Hepatocyte (in vitro differentiated cells): ENCODE data around the gene CSF1R. TPM values are rescaled to one million over a fixed set of nuclear protein-coding genes. Genes with fewer than 3 reads are reported as not detected.

Source experiments
- DNase-seq: peaks from one replicate; pipeline ENCODE4 v3.0.0-alpha.2; 2016; ENCODE audit warnings: low spot score
- H2AFZ ChIP-seq: fragments of 200-600 bp; sonication (generic); 2 replicates; pipeline ENCODE4 v1.6.0; 2016; ENCODE audit warnings: antibody characterized with exemption, mild to moderate bottlenecking
- H3K27ac ChIP-seq: fragments of 200-600 bp; sonication (generic); 2 replicates; pipeline ENCODE4 v1.5.1; 2016; ENCODE audit warnings: mild to moderate bottlenecking
- H3K27me3 ChIP-seq: fragments of 200-600 bp; sonication (generic); 2 replicates; pipeline ENCODE4 v1.6.1; 2016
- H3K36me3 ChIP-seq: fragments of 200-600 bp; sonication (generic); replicated peaks from 2 replicates; pipeline ENCODE4 v1.5.1; 2016; ENCODE audit warnings: low read depth; ENCODE audit not compliant: insufficient read depth
- H3K4me1 ChIP-seq: fragments of 200-600 bp; sonication (generic); 2 replicates; pipeline ENCODE4 v1.5.1; 2016; ENCODE audit warnings: mild to moderate bottlenecking, moderate library complexity; ENCODE audit not compliant: insufficient read depth
- H3K4me2 ChIP-seq: fragments of 200-600 bp; sonication (generic); 2 replicates; pipeline ENCODE4 v1.6.0; 2016
- H3K4me3 ChIP-seq: fragments of 200-600 bp; sonication (generic); 2 replicates; pipeline ENCODE4 v1.5.1; 2016; ENCODE audit warnings: mild to moderate bottlenecking
- H3K79me2 ChIP-seq: fragments of 200-600 bp; sonication (generic); 2 replicates; pipeline ENCODE4 v1.6.0; 2017; ENCODE audit warnings: mild to moderate bottlenecking
- H3K9me2 ChIP-seq: fragments of 200-600 bp; sonication (generic); replicated peaks from 2 replicates; pipeline ENCODE4 v1.6.0; 2017; ENCODE audit warnings: mild to moderate bottlenecking; ENCODE audit not compliant: insufficient read depth
- H3K9me3 ChIP-seq: fragments of 200-600 bp; sonication (generic); 2 replicates; pipeline ENCODE4 v1.5.1; 2016; ENCODE audit warnings: low read depth, mild to moderate bottlenecking
- H4K20me1 ChIP-seq: fragments of 200-600 bp; sonication (generic); 2 replicates; pipeline ENCODE4 v1.6.0; 2016; ENCODE audit warnings: mild to moderate bottlenecking; ENCODE audit not compliant: insufficient read depth, poor library complexity, severe bottlenecking
- EZH2 ChIP-seq: fragments of 200-600 bp; sonication (generic); IDR thresholded peaks from 2 replicates; pipeline ENCODE4 v1.6.1; 2016; ENCODE audit warnings: antibody characterized with exemption, mild to moderate bottlenecking, borderline replicate concordance
- EZH2phosphoT487 ChIP-seq: fragments of 200-600 bp; sonication (generic); IDR thresholded peaks from one replicate; pipeline ENCODE4 v1.6.1; 2018; ENCODE audit warnings: antibody characterized with exemption, mild to moderate bottlenecking, low read depth, moderate library complexity; ENCODE audit not compliant: unreplicated experiment, severe bottlenecking
- WGBS: methylation state at CpG from one replicate; pipeline ENCODE4 v1.1.6; 2016; ENCODE audit warnings: low lambda C conversion rate; ENCODE audit errors: missing lambda C conversion rate; 5-methylcytosine and 5-hydroxymethylcytosine counted together
- polyA plus RNA-seq: library from polyadenylated mRNA; unstranded; fragments of >200 nt; fragmentation: Nextera tagmentation; extraction: Ambion mirVana; gene quantifications from 2 replicates; pipeline ENCODE4 v1.2.1, GENCODE V29; 2016
- total RNA-seq: library from RNA; depleted of rRNA; stranded (reverse); fragments of >200 nt; gene quantifications from 2 replicates; pipeline ENCODE4 v1.2.3, GENCODE V29; 2014
- TF ChIP-seq, protein P1 (sequence below): fragments of 200-600 bp; sonication (generic); IDR thresholded peaks from 2 replicates; pipeline ENCODE4 v1.5.1; 2016; ENCODE audit warnings: antibody characterized with exemption, mild to moderate bottlenecking; ENCODE audit not compliant: poor library complexity

Gene CSF1R
- total and polyA plus RNA-seq, 2 experiments from 2014 or later: 3.6 to 4.7 TPM

DNA sequence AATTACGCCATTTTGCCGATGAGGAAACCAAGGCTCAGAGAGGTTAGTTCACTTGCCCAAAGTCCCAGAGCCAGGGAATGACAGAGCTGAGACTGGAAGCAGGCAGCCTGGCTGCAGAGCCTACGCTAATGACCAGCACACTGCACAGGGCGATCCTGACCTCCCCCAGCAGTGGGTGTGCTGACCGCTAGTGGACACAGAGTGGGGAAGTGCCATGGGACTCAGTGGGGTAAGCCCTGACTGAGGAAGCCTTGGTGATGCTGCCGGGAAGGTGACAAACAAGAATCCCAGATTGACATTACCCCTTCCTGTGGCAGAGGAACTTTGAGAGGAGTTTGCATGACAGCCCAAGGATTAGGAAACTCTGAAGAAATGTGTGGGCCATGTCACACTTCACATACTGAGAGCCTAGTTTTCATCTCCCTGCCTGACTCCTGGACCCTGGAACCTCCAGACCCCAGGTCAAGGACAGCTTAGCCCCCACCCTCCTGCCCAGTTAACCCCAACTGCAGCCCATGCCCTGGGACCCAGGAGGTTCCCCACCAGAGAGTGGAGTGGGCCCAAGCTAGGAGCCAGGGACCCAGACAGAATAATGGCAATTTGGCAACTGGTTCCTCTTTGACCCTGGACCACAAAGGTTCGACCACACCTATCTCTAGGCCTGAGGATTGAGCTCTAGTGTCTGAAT is 19.7 kb upstream of the CSF1R start:
- Histone ChIP-seq H3K9me2 (no peaks in the 10 kb centered on the region), H3K9me3 (no peaks in the 10 kb centered on the region), H3K36me3 (no peaks in the 10 kb centered on the region), H3K4me3 (no peak overlapping the region), H3K27me3 (no peaks in the 10 kb centered on the region), H3K4me2 (no peak overlapping the region), H3K79me2 (no peaks in the 10 kb centered on the region), H3K27ac (peak overlapping the region; percentile 81), H4K20me1 (no peaks in the 10 kb centered on the region), H2AFZ (no peak overlapping the region), H3K4me1 (peaks cover 22% of the 10 kb centered on the region)
- DNase-seq: no peak
- TF ChIP-seq, protein P1, sequence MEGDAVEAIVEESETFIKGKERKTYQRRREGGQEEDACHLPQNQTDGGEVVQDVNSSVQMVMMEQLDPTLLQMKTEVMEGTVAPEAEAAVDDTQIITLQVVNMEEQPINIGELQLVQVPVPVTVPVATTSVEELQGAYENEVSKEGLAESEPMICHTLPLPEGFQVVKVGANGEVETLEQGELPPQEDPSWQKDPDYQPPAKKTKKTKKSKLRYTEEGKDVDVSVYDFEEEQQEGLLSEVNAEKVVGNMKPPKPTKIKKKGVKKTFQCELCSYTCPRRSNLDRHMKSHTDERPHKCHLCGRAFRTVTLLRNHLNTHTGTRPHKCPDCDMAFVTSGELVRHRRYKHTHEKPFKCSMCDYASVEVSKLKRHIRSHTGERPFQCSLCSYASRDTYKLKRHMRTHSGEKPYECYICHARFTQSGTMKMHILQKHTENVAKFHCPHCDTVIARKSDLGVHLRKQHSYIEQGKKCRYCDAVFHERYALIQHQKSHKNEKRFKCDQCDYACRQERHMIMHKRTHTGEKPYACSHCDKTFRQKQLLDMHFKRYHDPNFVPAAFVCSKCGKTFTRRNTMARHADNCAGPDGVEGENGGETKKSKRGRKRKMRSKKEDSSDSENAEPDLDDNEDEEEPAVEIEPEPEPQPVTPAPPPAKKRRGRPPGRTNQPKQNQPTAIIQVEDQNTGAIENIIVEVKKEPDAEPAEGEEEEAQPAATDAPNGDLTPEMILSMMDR: no peak
- TF ChIP-seq EZH2phosphoT487: no peak
- TF ChIP-seq EZH2: no peak
- 93% methylated on average over 7 of the region's 7 CpGs for WGBS

DNA sequence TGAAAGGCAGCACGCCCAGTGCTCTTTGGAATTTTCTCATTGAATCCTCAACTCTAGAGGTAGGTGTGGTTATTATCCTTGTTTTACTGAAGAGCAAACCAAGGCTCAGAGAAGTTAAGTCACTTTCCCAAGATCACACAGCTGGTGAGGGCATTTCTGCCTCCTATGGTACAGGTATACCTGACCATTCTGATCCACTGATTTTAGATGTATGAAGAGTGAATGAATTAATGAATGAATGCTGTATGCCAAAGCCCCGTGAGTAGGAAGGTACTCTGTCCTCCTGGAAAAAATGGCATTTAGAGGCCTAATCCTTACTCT is 18.2 kb upstream of the CSF1R start:
- Histone ChIP-seq H3K4me3 (no peak overlapping the region), H2AFZ (no peak overlapping the region), H3K27ac (no peak overlapping the region), H3K9me3 (no peaks in the 10 kb centered on the region), H3K36me3 (no peaks in the 10 kb centered on the region), H3K4me1 (peaks cover 22% of the 10 kb centered on the region), H3K4me2 (no peak overlapping the region), H3K27me3 (no peaks in the 10 kb centered on the region), H4K20me1 (no peaks in the 10 kb centered on the region), H3K79me2 (no peaks in the 10 kb centered on the region), H3K9me2 (no peaks in the 10 kb centered on the region)
- TF ChIP-seq EZH2phosphoT487 (no peak), EZH2 (no peak)
- TF ChIP-seq, protein P1: no peak
- WGBS: 90% methylated on average over 2 of the region's 2 CpGs
- DNase-seq: no peak

- DNase-seq: peak; percentile 11
- TF ChIP-seq, protein P1: no peak
- TF ChIP-seq EZH2 (no peak), EZH2phosphoT487 (no peak)
Observed at GRCh38 chr5:150103678-150104549, 17.6 kb upstream of the CSF1R start.

More at GRCh38 chr5:150103678-150104549, 17.6 kb upstream of the CSF1R start:
- Histone ChIP-seq H3K9me3 (no peaks in the 10 kb centered on the region), H3K36me3 (no peaks in the 10 kb centered on the region), H3K79me2 (no peaks in the 10 kb centered on the region), H3K4me2 (no peak overlapping the region), H3K27ac (no peak overlapping the region), H3K27me3 (no peaks in the 10 kb centered on the region), H3K4me1 (peaks cover 22% of the 10 kb centered on the region), H3K9me2 (no peaks in the 10 kb centered on the region), H2AFZ (no peak overlapping the region), H3K4me3 (no peak overlapping the region), H4K20me1 (no peaks in the 10 kb centered on the region)
- WGBS: 86% methylated on average over 5 of the region's 5 CpGs
